22Rv1 (cell line): Measurements from ENCODE around the gene TC2N.

Experiments used
- CTCF ChIP-seq: fragments of 450-650 bp; IDR thresholded peaks from 2 replicates; pipeline ENCODE4 v1.5.1; 2017; ENCODE audit warnings: mild to moderate bottlenecking
- ZFX ChIP-seq: fragments of 450-650 bp; IDR thresholded peaks from 2 replicates; pipeline ENCODE4 v1.6.1; 2017; ENCODE audit warnings: antibody characterized with exemption, borderline replicate concordance

GRCh38 chr14:91752961-91753360, 114.4 kb downstream of the TC2N start:
- no peak for TF ChIP-seq CTCF
- TF ChIP-seq ZFX, result no peak
